HG03521 (cell line): ENCODE results near the gene CHIC2.
"Not testable (repeated sequence)": the region's sequence is repeated elsewhere in the genome, so short reads cannot be mapped to it uniquely, and the experiment has no call there.

Experiments
- ATAC-seq: cut with Tn5 transposase; IDR thresholded peaks from one replicate; pipeline ENCODE4 v1.9.1; 2021; ENCODE audit warnings: mild to moderate bottlenecking, moderate library complexity; ENCODE audit not compliant: unreplicated experiment

CHIC2 gene

DNA sequence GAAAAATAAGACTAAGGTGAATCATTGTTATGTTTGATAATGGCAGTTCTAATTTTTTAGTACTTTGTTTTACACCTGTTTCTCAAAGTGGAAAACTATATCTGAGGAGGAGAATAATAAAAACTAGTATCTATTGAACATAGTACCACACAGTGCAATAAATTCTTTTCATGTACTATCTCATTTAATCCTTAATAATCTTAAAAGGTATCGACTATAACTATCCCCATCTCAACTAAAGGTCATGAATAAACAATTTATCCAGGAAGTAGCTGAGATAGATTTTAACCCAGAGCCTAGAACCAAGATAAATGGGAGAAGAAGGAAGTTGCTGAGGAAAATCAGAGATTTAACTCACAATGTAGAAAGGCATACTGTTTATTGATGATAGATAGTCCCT, 2.5 kb downstream of the CHIC2 start:
- ATAC-seq, result no peak

DNA sequence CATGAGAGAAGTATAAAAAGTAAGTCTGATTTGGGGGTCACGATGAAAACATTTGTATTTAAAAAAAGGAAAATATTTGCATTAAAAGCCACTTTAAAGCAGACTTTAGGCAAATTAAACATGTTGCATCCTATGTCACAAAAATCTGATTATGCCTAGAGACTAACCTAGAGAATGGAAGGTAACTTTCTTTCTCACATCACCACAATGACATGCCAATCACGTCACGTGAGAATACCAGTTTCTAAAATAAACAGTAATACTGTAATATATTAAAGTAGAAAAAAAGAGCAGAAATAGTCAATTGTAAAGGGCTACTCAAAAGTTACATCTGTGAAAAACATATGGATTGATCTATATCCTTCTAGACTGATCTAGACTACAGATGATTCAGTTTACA, 3.3 kb downstream of the CHIC2 start:
- no peak for ATAC-seq

DNA sequence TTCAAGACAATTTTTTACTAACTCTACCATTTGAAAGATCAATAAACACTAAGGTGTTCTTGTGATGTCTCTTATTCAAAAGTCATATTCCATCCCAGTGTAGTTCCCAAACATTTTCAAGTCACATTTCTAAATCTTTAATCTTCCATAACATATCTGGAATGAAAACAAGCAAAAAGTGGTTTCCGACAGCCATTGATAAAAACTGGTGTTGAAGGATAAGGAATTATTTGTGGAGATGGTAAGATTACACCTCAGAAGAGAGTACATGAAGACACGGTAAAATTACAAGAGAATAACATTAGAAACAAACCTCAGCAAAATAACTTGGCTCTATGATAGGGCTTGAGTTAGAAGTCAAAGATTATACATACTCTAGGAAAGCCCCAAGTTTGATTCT, 4.3 kb downstream of the CHIC2 start:
- ATAC-seq, result no peak

DNA sequence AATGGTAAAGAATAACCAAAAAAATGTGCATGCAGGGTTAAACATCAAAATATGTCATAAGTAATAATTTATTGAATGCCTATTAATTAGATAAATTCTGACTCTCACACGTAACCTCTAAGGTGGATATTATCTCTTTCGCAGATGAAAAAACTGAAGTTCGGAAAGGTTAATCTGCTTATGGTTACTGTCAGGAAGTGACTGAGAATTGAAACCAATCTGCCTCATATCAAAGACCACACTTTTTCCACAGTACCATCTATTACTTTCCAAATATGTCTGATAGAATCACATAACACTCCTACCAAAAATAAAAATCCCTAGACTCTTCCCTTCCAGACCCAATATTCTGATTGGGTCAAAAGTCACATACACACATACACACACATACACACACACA, 6.2 kb downstream of the CHIC2 start:
- no peak for ATAC-seq

DNA sequence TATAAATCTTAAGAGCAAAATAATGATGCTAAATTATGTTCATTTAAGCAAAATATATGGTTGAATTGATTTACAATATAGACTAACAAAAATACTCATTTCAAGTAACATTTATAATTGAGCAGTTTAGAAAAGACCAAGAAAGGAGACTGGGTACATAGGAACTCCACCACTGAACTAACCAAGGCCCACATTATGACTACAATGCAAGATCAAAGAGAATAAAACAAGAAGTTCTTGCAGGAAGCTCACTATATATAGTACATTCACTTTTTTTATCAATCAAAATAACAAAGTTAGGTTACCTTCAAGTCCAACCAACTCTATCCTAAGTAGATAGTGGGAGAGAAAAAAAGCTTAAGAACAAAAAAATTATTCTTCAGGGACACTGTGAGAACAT, 8.0 kb downstream of the CHIC2 start:
- ATAC-seq, result no peak

DNA sequence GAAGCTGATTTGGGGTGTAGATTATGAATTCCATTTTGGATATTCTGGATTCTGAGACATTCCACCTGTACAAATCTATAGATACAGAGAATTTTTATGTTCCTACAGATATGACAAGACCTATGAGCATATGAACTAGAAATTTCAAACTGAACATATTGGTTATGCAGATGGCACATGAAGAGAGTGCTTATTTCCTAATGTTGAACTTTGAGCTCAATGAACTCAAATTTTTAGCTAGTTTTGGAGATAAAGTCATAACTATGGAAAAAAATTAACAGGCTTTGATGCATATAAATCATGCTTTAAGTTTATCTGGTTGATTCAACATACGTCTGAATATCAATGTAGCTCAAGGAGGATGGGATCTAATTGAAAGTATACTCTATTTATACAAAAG, 8.9 kb downstream of the CHIC2 start:
- ATAC-seq, result no peak

DNA sequence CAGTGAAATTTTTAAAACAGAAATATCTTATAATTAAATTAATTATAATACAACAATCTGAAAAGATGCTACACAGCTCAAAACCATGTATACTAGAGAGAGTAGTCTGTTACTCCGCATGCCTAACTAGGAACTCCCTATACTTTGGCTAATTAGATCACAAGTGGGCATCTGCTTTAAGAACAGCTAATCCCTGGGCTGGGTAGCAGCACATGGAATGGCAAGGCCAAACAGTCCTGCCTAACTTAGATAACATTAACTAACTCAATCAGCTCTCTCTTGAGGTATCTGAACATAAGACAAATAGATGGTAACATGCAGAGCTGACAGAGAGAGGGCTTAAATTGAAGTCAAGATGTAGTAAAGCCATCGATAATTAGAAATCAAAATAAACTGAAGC, 9.9 kb downstream of the CHIC2 start:
- no peak for ATAC-seq

DNA sequence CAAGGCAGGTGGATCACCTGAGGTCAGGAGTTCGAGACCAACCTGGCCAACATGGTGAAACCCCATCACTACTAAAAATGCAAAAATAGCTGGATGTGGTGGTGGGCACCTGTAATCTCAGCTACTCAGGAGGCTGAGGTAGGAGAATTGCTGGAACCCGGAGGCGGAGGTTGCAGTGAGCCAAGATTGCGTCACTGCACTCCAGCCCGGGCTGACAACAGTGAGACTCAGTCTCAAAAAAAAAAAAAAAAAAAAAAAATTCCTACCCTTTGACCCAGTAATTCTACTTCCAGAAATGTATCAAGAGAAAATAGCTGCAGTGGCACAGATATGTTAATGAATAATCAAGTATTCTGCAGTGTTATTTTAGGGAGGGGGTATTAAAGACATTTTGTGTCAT, 11.1 kb downstream of the CHIC2 start:
- not testable (repeated sequence) for ATAC-seq

DNA sequence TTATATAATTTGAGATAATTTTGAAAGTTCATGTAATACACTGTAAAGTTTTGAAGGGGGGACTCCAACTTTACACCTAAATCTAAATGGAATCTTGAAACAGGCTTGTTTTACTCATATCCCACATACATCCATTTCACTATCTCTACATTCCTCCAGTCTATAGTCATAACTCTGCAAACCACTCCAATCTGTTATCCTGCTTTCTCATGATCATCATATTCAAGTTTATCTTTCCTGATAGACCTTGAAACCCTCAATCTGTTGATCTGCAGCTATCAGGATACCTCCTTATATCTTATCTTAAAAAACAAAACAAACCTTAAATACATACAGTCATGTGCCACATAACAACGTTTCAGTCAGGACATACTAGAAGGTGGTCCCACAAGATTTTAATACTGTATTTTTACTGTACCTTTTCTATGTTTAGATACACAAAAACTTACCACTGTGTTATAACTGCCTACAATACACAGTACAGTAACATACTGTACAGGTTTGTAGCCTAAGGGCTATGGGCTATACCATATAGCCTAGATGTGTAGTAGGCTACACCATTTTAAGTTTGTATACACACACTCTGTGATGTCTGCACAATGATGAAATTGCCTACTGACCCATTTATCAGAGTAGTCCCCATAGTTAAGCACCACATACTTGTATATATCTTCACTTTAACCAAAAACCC, 14.0 kb downstream of the CHIC2 start:
- ATAC-seq, result no peak

DNA sequence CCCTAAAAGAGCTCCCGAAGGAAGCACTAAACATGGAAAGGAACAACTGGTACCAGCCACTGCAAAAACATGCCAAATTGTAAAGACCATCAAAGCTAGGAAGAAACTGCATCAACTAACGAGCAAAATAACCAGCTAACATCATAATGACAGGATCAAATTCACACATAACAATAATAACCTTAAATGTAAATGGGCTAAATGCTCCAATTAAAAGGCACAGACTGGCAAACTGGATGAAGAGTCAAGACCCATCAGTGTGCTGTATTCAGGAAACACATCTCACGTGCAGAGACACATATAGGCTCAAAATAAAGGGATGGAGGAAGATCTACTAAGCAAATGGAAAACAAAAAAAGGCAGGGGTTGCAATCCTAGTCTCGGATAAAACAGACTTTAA, 20.8 kb downstream of the CHIC2 start:
- not testable (repeated sequence) for ATAC-seq

DNA sequence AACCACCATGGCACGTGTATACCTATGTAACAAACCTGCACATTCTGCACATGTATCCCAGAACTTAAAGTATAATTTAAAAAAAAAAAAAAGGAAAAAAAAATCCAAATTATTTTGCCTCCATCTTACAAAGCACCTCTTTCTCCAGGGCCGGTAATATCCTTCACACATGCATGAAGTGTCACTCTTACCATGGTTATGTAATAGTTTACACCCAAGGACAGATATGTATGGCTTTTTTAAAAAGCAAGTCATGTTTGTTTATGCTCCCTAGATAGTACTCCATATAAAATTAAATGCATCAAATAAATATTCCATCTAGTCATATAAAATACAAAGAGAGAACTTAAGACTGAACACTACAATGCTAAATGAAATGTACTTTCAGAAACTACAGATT, 22.5 kb downstream of the CHIC2 start:
- no peak for ATAC-seq

DNA sequence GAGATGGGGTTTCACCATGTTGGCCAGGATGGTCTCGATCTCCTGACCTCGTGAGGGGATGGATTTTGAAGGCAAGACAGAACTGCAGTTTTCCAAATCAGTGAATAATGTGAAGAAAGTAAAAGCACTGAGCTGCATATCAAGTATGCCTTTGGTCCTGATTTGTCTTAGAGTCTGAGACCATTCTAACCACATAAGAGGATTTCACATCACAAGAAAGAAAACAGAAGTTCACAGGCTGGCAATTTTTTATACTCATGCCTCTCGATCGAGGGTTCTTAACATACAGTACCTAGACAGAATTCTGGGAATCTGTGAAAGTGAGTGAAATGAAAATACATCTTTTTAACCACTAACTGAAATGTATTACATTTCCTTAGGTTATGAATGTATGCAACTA, 23.3 kb downstream of the CHIC2 start:
- ATAC-seq, result no peak

DNA sequence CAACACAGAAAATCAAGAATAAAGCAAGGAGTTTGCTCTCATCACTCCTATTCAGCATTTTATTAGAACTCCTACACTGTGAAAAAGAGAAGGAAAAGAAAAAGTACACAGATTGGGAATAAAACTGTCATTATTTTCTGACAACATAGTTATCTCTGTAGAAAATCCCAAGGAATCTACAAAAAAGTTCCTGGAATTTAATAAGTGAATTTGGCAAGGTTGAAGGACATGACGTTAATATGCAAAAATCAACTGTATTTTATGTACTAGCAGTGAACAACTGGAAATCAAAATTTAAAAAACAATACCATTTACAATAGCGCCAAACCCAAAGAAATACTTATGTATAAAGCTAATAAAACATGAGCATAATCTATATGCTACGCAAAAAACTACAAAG, 26.3 kb downstream of the CHIC2 start:
- no peak for ATAC-seq

DNA sequence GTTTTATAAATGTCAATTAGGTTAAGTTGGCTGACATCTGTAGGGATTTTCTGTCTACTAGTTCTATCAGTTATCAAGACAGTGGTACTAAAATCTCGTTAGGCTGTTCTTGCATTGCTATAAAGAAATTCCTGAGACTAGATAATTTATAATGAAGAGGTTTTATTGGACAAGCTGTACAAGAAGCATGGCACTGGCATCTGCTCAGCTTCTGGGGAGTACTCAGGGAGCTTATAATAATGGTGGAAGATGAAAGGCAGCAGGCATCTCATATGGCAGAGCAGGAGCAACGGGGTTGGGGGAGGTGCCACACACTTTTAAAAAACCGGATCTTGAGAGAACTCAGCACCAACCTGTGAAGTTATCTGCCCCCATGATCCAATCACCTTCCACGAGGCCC, 28.2 kb downstream of the CHIC2 start:
- ATAC-seq, result no peak

DNA sequence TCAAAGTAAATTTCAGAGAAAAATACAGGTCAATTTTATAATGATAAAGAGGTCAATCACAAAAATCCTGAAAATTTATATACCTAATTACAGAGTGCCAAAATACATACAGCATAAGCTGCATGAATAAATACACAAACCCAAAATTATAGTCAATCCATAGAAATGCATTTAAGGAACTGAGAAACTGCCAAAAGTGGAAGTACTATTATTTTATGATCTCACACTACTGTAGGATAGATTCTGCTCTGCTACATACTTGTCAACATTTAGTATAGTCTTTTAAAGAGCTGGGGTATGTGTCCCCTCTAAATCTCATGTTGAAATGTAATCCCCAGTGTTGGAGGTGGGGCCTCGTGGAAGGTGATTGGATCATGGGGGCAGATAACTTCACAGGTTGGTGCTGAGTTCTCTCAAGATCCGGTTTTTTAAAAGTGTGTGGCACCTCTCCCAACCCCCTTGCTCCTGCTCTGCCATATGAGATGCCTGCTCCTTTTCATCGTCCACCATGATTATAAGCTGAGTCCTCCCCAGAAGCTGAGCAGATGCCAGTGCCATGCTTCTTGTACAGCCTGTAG, 31.8 kb downstream of the CHIC2 start:
- peak; percentile 70 for ATAC-seq

DNA sequence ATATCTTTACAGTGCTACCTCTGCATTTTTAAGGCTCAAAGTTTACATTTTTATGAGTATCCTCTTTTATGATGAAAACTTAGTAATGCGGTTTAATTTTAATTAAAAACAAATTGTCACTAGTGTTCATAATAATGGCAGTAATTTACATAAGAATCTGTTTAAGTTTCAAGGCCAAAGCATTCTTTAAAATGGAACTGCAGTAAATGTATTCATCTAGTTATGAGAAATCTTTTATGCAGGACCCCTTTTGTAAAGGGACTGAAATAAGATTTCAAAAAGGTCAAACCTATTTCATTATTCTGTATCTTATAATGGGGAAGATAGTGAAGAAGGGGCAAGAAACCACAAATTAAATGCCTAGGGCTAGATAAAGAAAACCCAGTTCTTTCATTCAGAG, 37.1 kb downstream of the CHIC2 start:
- ATAC-seq, result no peak

DNA sequence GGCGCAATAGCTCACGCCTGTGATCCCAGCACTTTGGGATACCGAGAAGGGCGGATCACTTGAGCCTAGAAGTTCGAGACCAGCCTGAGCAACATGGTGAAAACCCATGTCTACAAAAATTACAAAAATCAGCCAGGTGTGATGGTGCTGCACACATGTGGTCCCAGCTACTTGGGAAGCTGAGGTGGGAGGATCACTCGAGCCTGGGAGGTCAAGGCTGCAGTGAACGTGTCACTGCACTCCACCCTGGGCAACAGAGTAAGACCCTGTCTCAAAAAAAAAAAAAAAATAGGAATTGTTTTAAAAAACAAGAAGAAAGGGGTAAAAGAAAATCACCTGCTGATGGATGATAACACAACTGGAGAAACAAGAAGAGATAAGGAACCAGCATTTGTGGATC, 38.8 kb downstream of the CHIC2 start:
- ATAC-seq, result no peak

DNA sequence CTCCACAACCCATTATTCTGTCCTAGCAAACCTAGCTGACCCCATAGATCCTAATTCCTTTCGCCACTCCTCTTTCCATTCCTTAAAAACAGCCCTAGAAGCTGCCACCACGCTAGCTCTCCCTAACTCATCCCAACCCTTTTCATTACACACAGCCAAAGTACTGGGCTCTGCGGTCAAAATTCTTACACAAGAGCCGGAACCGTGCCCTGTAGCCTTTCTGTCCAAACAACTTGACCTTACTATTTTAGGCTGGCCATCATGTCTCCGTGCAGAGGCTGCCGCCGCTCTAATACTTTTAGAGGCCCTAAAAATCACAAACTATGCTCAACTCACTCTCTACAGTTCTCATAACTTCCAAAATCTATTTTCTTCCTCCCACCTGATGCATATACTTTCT, 41.4 kb downstream of the CHIC2 start:
- not testable (repeated sequence) for ATAC-seq

DNA sequence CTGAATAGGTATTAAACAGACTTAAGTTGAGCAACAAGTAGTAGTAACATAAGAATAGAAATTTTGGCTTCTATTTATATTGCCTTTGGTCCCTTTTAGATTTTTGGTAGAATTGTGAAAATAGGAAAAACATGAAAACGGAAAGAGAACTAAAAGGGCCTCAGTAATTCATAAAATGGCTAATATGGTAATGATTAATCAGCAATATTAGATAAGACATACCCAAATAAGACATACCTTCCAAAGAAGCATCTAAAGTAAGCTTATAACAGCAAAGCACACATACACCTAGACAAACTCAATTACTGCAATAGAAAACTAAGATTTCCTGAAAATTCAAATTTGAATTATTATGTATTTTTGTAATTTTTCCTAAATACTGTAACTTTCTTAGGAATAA, 46.4 kb downstream of the CHIC2 start:
- ATAC-seq, result no peak

DNA sequence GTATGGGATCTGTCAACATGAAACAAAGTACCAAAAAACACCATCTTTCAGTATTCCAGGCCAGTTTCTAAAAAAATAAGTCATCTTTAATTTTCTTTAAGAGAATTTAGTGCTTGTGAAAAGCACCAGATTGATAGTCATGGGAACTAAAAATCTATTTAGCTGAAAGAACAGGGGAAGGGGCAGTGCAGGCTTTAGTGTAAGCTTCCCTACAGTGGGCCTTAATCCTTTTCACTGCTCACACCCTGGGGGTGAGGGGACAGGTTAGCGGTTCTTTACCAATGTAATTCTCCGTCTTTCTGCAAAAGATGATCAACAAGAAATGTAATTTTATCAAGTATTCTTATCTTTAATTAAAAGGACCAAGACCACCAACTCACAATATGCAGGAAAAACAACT, 47.1 kb downstream of the CHIC2 start:
- ATAC-seq, result no peak

DNA sequence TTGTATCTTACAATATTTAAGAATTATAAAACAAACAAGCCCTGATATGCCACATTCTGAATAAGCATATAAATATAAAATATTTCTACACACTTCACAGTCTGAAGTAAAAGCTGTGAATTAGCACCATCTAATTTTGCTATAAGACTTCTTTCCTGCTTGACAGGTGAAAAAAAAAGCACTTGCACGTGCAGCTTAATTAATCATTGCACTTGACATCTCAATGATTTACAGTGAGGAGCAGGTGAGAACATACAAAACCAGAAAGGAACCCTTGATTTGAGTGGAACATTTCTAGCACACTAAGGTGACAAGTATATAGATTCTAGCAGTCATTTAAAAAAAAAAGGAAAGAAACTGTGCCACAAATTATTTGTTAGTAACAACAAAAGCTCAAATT, 47.9 kb downstream of the CHIC2 start:
- ATAC-seq, result no peak

DNA sequence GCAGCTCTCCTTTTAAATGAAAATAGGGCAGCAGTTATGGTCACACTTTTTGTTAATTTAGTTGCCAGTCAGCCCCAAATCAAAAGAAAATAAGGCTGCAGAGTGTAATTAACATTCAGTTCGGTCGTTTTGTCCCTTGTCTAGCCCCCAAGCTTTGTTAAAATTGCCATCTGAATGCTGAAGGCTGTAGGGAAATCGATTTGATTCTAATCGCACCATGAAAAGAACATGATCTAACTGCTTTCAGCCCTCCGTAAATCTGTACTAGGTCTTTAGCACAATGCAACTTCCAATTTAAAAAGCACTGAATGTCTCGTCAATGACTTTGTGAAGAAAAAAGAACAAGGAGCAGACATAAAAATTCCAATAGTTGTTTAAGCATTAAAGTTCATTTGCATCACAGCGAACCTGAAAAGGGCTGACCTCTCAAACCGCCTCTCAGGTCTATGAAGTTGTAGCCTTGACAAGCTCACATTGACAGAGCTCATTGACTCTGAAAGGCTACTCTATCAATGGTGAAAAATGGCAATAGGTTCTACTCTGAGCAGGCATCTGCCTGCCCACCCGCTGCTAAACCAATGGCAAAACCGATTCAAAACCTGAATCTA, 48.9 kb downstream of the CHIC2 start:
- no peak for ATAC-seq

DNA sequence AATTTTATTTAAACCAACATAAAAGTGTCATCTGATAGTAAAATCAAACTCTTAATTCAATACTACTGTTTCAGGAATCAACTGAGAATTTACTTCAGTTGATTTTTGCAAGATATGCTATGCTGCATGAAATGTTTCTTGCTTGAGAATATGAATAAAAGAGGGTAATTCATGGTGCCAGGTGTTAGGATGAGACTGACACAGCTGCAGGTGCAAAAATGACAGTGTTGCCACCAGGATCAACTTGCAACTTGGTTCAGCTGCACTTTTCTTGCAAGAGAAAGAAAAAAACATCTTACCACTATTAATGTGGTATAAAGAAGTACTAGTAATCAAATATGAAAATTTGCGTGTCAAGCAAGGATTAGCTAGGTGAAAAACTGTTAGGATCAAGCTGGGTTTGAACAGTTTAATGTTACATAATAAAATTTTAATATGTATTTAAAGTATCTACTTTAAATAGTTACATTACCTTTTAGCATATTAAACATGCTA, 49.7 kb downstream of the CHIC2 start:
- no peak for ATAC-seq
